Measurements from ENCODE around the gene SPC24.

- no peak for TF ChIP-seq SMARCB1 (IDR thresholded peaks at IDR 0.05; ENCODE audit: insufficient read length, low read depth)
- TF ChIP-seq, protein P1, sequence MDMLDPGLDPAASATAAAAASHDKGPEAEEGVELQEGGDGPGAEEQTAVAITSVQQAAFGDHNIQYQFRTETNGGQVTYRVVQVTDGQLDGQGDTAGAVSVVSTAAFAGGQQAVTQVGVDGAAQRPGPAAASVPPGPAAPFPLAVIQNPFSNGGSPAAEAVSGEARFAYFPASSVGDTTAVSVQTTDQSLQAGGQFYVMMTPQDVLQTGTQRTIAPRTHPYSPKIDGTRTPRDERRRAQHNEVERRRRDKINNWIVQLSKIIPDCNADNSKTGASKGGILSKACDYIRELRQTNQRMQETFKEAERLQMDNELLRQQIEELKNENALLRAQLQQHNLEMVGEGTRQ (CRISPR knock-in tag; IDR thresholded peaks at IDR 0.05): no peak
- TF ChIP-seq NR2C2 (CRISPR knock-in tag; IDR thresholded peaks at IDR 0.05): no peak
- no peak for TF ChIP-seq NR2C2 (tag; IDR thresholded peaks at IDR 0.05)
- no peak for TF ChIP-seq ZSCAN29 (IDR thresholded peaks at IDR 0.05)
- TF ChIP-seq RFX1 (IDR thresholded peaks at IDR 0.05): no peak
- TF ChIP-seq ZNF384 (IDR thresholded peaks at IDR 0.05; ENCODE audit: low read depth, low read length): no peak
- TF ChIP-seq CBX5 (IDR thresholded peaks at IDR 0.05; ENCODE audit: borderline replicate concordance, low read depth): no peak
- TF ChIP-seq, protein P2, sequence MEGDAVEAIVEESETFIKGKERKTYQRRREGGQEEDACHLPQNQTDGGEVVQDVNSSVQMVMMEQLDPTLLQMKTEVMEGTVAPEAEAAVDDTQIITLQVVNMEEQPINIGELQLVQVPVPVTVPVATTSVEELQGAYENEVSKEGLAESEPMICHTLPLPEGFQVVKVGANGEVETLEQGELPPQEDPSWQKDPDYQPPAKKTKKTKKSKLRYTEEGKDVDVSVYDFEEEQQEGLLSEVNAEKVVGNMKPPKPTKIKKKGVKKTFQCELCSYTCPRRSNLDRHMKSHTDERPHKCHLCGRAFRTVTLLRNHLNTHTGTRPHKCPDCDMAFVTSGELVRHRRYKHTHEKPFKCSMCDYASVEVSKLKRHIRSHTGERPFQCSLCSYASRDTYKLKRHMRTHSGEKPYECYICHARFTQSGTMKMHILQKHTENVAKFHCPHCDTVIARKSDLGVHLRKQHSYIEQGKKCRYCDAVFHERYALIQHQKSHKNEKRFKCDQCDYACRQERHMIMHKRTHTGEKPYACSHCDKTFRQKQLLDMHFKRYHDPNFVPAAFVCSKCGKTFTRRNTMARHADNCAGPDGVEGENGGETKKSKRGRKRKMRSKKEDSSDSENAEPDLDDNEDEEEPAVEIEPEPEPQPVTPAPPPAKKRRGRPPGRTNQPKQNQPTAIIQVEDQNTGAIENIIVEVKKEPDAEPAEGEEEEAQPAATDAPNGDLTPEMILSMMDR (IDR thresholded peaks at IDR 0.05 in 2 of 3, conservative IDR thresholded peaks at IDR 0.05 in 1 of 3; ENCODE audit: insufficient read depth in 2 of 3, low read depth in 1 of 3, low read length in 3 of 3): no peak
Observed at GRCh38 chr19:11168568-11168967, 13.0 kb upstream of the SPC24 start.
